ENCODE data around the gene ADAMTS2.

Gene ADAMTS2

DNA sequence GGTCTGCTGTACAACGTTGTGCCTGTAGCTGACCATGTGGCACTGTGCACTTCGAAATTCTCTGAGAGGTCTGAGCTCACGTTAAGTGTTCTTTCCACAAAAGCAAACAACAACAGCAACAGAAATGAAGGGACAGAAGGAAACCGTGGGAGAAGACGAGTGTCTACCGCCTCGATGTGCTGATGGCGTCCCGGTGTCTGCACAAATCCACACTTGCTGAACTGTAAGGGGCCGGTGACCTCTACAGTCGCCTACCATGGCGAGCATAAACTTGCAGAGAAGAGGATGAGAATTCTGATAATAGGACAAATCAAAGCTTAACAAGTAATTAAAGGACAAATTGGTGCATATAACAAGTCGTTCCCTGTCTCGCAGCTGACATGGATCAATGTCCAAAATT is 114.0 kb downstream of the ADAMTS2 start:
- Mint-ChIP-seq H3K4me1 (no peaks in the 10 kb centered on the region), H3K9me3 (no peaks in the 10 kb centered on the region), H3K27ac (no peak overlapping the region), H3K4me3 (no peak overlapping the region), H3K27me3 (peaks cover 7% of the 10 kb centered on the region)
- no peak for ATAC-seq
- no peak for DNase-seq

DNA sequence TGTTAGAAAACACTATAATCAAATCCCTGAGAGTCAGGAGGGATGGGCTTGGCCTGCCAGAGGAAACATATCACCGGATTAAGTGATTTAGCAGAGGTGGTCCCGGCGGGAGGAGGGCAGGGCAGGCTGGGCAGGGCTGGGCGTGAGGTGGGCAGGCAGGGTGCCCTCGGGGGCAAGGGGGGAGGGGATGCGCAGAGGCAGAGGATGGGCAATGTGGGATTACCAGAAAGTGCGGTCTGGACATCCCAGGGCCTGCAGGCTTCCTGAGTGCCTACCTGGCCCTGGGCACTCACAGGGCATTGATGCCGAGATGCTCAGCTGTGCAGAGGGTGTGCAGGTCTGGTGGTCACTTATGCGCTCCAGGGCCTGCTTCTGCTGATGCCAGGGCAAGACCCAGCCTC is 115.2 kb downstream of the ADAMTS2 start:
- Mint-ChIP-seq H3K4me1 (no peaks in the 10 kb centered on the region), H3K4me3 (no peak overlapping the region), H3K27ac (no peak overlapping the region), H3K9me3 (peaks cover 2% of the 10 kb centered on the region in 2 donors), H3K27me3 (peaks cover 7% of the 10 kb centered on the region)
- no peak for ATAC-seq
- peak in 1 of 2 donors; percentile 5 for DNase-seq

DNA sequence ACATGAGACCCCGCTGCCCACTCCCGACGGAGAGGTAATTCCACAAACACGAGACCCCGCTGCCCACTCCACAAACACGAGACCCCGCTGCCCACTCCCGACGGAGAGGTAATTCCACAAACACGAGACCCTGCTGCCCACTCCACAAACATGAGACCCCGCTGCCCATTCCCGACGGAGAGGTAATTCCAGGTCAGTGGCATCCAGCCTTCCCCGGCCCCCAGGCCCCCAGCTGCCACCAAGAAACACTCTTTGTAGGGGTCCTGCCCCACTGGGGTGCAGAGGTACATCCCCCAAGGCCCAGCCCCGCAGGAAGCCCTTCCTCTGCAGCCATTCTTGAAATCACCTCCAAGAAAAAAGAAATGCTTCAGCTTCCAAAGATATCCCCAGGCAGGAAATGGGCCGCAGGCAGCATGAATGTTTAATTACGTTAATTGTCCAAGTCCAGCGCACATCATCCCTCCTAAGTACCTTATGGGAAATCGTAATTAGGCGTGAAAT is 115.9 kb downstream of the ADAMTS2 start:
- Mint-ChIP-seq H3K4me1 (no peaks in the 10 kb centered on the region), H3K27ac (no peak overlapping the region), H3K9me3 (peaks cover 5 to 9% of the 10 kb centered on the region in 2 donors), H3K27me3 (no peaks in the 10 kb centered on the region), H3K4me3 (no peak overlapping the region)
- no peak for ATAC-seq
- DNase-seq: peak in 1 of 2 donors; percentile 2

DNA sequence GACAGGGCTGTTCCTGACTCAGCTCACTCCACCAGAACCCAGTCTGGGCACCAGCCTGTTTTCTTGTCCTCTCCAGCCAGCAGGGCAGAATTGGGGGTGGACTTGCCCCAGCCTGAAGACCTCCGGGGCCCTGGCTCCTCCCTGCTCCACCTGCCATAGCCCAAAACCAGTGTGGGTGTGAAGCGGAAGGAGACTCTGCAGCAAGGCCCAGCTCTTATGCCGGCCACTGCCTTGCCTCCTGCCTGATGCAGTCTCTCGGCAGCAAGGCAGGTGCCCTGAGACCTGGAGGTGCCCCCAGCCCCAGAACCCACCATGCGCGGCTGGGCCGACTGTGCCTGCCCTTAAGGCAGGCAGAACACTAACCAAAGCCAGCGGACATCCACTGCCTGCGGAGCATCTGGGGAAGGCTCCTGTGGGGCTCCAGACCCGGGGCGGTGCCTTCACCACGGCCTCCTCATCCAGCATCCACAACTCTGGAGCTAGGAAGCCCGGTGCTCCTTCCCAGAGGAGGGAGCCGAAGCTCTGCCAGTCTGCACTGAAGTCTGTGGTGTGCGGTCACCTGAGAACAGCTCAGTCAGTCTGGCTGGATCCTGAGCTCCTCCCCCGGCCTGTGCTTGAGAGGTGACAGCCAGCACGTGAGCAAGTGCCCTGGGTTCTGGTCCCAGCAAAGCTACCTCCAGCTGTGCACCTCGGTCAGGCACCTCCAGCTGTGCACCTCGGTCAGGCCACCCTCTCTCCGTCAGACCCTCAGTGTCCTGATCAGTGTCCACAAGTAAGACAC is 116.7 kb downstream of the ADAMTS2 start:
- H3K9me3 Mint-ChIP-seq: peaks cover 7 to 16% of the 10 kb centered on the region in 2 donors
- ATAC-seq (no peak), DNase-seq (peak in 1 of 2 donors; percentile 7)
- no peaks in the 10 kb centered on the region for H3K4me1 Mint-ChIP-seq
- H3K27me3 Mint-ChIP-seq: no peaks in the 10 kb centered on the region
- no peak overlapping the region for H3K27ac Mint-ChIP-seq
- no peak overlapping the region for H3K4me3 Mint-ChIP-seq

DNA sequence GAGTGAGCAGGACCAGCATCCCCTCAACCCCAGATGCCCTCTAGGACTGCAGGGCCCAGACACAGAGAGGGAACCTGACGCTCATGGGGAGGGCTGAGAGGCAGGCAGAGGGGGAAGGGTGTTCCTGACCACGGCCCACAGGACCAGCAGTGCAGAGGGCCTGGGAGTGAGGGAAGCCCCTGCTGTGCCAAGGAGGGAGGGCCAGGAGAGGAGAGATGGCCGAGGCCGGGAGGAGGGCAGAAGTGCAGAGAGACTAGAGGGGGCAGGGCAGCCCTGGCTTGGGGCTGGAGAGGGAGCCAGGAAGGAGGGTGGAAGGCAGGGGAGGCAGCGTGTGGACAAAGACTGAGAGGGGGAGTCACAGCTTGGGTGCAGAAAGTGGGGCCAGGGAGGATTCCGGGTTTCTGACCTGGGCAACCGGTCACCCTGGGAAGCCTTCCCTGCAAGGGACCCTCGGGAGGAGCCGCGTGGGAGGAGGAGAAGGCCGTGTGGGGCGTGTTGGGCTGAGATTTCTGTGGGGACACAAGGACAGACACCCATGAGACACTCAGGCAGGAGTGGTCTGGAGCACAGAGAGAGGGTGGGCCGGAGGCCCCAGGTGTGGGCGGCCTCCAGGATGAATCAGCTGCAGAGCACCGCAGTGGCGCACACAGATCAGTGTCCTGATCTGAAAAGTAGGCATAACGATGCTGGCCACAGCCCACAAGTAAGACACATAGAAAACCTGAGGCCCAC is 117.5 kb downstream of the ADAMTS2 start:
- no peak for ATAC-seq
- no peak overlapping the region for H3K4me3 Mint-ChIP-seq

DNA sequence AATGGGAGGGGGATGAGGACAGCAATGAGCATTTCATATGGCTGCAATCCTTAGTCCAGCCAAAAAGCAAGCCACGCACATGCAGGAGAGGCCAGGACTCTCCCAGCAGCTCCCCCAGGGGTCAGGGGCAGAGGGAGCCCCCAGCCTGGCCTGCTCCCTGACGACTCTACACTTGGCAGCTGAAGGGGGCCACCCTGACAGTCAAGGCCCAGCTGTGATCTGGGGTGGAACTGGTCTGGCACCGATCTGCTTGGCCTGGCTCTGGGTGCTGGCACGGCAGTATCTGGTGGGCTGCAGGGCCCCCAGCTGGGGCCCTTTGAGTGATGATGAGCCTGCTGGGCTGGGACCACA is 118.1 kb downstream of the ADAMTS2 start:
- no peak for ATAC-seq
- DNase-seq: no peak
- Mint-ChIP-seq H3K27ac (no peak overlapping the region), H3K27me3 (no peaks in the 10 kb centered on the region), H3K9me3 (peaks cover 15 to 24% of the 10 kb centered on the region in 2 donors), H3K4me1 (no peaks in the 10 kb centered on the region), H3K4me3 (no peak overlapping the region)

More for the DNA sequence above, 117.5 kb downstream of the ADAMTS2 start:
- Mint-ChIP-seq H3K9me3 (peaks cover 15 to 24% of the 10 kb centered on the region in 2 donors), H3K27me3 (no peaks in the 10 kb centered on the region), H3K4me1 (no peaks in the 10 kb centered on the region), H3K27ac (no peak overlapping the region)
- peak in 1 of 2 donors; percentile 4 for DNase-seq

DNA sequence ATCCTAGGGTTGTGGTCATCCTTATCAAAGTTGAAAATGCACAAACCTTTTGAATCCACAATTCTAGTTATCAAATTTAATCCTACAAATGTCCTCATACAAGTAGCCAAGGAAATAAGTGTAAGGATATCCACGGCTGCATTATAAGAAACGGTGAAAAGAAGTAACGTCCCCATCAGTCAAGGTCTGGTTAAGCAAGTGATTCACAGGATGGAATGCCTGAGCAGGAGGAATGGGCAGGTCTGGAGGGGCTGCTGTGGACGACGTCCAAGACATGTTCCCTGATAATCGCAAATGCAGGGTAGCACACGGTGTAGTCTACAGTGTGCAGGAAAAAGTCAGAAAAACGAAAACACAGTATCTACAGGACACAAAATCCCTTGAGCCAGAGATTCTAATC is 118.6 kb downstream of the ADAMTS2 start:
- ATAC-seq: no peak
- Mint-ChIP-seq H3K27me3 (no peaks in the 10 kb centered on the region), H3K4me3 (no peak overlapping the region), H3K4me1 (no peaks in the 10 kb centered on the region), H3K27ac (no peak overlapping the region), H3K9me3 (peaks cover 15 to 24% of the 10 kb centered on the region in 2 donors)
- no peak for DNase-seq

DNA sequence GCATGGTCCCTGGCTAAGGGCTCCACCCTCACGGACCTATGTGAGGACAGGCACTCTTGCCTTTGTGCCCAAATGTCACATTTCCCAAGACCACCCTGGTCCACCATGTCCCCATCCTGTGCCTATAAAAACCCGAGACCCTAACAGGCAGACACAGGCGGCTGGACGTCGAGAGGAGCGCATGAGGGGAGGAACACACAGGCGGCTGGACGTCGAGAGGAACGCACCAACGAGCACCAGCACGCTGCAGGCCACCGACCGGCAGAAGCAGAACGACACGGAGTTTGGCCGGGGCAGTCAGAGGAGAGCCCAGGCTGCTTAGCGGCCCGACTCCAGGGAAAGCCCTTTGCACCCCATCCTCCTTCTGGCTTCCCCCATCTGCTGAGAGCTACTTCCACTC is 119.9 kb downstream of the ADAMTS2 start:
- no peaks in the 10 kb centered on the region for H3K4me1 Mint-ChIP-seq
- H3K9me3 Mint-ChIP-seq: peaks cover 15 to 24% of the 10 kb centered on the region in 2 donors
- H3K27ac Mint-ChIP-seq: no peak overlapping the region
- DNase-seq: no peak
- no peaks in the 10 kb centered on the region for H3K27me3 Mint-ChIP-seq
- H3K4me3 Mint-ChIP-seq: no peak overlapping the region
- ATAC-seq: no peak

DNA sequence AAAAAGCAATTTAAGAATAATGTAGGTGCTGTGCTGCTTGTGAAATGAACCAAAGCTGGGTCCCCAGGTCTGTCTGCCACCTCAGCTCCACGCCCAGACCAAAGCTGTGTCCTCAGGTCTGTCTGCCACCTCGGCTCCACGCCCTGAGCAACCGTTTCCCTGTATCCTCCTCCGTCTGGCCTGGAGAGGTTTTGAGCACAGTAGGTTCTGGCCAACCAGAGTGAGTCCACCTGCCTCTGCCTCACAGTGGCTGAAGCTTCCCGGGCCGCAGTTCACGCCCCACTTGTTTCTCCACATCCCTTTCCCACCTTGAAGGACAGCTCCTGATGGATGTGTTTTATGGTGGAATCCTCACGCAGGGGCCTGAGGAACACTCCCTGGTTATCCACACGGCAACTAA is 120.5 kb downstream of the ADAMTS2 start:
- DNase-seq: no peak
- H3K4me3 Mint-ChIP-seq: no peak overlapping the region
- H3K27ac Mint-ChIP-seq: no peak overlapping the region
- H3K4me1 Mint-ChIP-seq: no peaks in the 10 kb centered on the region
- peaks cover 15 to 24% of the 10 kb centered on the region in 2 donors for H3K9me3 Mint-ChIP-seq
- no peaks in the 10 kb centered on the region for H3K27me3 Mint-ChIP-seq
- no peak for ATAC-seq

DNA sequence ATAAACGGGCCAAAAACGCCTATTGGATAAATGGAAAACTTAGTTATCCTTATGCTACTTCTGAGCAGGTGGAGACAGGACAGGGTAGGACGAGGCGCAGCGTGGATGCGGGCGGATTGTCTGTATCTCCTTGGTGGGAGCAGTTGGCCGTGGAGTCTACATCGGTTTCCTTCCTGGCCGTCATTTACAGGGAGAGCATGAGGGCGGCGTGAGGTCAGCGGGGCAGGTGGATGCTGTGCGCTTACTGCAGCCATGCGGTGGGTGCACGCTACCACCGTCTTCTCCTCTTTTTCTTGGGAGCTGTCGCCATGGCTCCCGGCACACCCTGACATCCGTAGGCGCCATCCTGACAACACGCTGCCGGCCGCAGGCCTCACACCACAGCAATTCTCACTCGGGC is 121.3 kb downstream of the ADAMTS2 start:
- Mint-ChIP-seq H3K9me3 (peaks cover 15 to 24% of the 10 kb centered on the region in 2 donors), H3K4me1 (no peaks in the 10 kb centered on the region), H3K27ac (no peak overlapping the region), H3K27me3 (no peaks in the 10 kb centered on the region), H3K4me3 (no peak overlapping the region)
- ATAC-seq (no peak), DNase-seq (no peak)

DNA sequence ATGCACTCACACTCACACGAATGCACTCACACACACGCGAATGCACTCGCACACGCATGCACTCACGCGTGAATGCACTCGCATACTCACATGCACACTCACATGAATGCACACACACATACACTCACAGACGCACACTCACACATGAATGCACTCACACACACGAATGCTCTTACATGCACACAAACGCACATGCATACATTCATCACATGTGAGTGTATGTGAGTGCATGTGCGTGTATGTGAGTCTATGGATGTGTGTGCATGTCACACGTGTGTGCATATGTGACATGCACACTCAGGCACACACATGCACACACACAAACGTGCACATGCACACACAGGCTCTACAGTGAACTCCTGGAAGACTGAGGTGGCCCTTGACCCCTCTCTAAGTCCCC is 121.7 kb downstream of the ADAMTS2 start:
- peaks cover 15 to 24% of the 10 kb centered on the region in 2 donors for H3K9me3 Mint-ChIP-seq
- no peak overlapping the region for H3K27ac Mint-ChIP-seq
- no peak overlapping the region for H3K4me3 Mint-ChIP-seq
- DNase-seq (no peak), ATAC-seq (no peak)
- no peaks in the 10 kb centered on the region for H3K4me1 Mint-ChIP-seq
- H3K27me3 Mint-ChIP-seq: no peaks in the 10 kb centered on the region

DNA sequence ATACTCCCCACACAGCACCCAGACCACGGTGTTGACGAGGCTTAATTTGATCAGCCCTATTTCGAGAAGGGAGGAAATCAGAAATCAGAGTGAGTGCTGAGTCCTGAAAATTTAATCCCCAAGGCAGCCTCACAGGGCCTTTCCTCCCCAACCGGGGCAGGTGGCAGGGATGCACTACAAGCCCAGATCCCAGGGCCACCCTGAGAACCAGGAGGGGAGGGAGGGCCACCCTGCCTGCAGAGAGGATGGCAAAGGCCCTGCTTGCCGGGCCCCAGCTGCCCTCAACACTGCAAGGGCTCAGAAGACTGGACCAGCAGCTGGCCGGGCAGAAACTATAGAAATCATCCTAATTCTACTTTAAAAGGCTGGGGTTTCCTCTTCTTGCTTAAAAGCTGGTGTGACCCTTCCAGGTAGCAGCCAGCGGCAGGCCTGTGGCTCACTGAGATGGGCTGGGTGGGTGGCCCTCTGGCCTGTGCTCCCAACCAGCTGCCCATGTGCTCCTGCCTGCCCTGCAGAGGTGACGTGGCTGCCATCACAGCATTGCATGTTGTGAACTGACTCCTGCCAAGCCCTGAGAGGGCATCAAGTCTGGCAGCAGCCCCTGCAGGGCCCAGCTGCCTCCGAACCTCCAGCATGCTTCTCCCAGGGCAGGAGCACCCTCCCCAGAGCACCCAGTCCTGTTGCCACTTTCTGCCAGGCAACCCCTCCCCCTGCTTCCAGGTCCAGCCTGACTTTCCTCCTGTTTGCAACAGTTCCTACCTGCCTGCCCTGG is 122.8 kb downstream of the ADAMTS2 start:
- no peak overlapping the region for H3K27ac Mint-ChIP-seq
- no peak overlapping the region for H3K4me3 Mint-ChIP-seq
- DNase-seq: no peak
- no peaks in the 10 kb centered on the region for H3K27me3 Mint-ChIP-seq
- no peaks in the 10 kb centered on the region for H3K4me1 Mint-ChIP-seq
- H3K9me3 Mint-ChIP-seq: peaks cover 15 to 24% of the 10 kb centered on the region in 2 donors
- ATAC-seq: no peak

DNA sequence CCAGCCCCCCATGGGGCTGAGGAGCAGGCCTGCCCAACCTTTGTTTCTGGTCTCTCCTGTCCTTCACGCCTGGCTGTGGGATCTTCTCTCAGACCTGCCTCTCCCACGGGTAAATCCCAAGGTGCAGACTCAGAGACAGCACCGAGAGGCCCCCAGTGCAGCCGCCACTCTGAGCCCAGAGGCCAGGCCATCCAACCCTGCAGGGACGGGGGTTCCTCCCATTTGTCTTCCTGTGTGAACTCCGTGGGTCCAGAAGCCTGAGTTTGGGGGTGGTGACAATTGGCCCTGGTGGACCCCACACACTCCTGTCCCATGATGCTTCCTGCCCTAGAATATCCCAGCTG is 123.4 kb downstream of the ADAMTS2 start:
- Mint-ChIP-seq H3K4me3 (no peak overlapping the region), H3K9me3 (peaks cover 15 to 24% of the 10 kb centered on the region in 2 donors), H3K27me3 (no peaks in the 10 kb centered on the region), H3K4me1 (no peaks in the 10 kb centered on the region), H3K27ac (peak overlapping the region in 1 of 2 donors; percentile 93)
- ATAC-seq (no peak), DNase-seq (no peak)

DNA sequence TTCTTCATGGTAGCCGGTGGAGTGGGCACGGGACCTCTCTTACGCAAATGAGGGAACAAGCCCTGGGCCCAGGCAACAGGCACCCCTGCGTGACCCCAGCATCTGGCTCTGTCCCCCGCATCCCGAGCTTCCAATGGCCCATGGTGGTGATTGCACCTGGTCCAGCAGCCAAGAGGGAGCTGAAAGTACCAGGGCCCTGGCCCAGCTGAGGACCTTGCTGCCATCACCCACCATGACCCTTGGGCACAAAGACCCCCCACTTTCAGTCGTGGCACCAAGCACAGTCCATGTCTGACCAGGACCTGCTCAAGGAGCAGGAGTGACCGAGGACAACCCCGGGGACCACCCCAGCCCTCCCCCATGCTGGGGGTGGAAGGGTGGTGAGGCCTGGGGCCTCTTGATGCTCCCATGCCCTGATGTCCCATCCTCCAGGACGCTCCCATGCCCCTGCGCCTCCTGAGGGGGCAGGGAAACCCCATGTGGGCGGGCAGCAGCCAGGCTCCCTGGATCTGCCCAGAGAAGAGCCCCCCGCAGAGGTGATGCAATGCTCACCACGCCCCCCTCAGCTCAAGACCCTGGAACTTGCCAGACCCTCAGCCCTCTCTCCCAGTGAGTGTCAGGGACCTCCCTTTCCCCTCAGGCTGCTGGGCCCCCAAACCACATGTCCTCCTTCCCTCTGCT is 123.9 kb downstream of the ADAMTS2 start:
- H3K9me3 Mint-ChIP-seq: peaks cover 15 to 24% of the 10 kb centered on the region in 2 donors
- no peak for DNase-seq
- H3K4me3 Mint-ChIP-seq: no peak overlapping the region
- H3K4me1 Mint-ChIP-seq: no peaks in the 10 kb centered on the region
- H3K27ac Mint-ChIP-seq: peak overlapping the region in 1 of 2 donors; percentile 93
- no peaks in the 10 kb centered on the region for H3K27me3 Mint-ChIP-seq
- ATAC-seq: peak; percentile 23

DNA sequence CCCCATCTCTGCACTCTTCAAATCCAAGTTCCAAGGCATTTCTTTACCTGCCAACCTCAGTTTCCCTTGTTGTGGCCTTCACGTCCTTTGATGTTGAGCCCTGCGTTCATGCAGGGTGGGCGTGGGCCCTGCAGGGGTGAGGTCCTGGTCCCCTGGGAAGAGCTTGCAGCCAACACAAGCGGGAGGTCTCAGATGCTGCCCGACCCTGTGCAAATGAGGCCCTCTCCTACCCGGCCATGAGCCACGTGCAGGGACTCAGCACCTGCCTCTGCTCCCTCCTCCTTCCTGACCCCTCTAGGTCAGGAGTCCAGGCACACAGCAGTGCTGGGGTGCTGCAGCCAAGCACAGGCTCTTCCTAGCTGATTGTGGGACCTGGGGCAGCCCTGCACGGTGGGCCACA is 124.5 kb downstream of the ADAMTS2 start:
- no peak for DNase-seq
- H3K27ac Mint-ChIP-seq: no peak overlapping the region
- no peaks in the 10 kb centered on the region for H3K27me3 Mint-ChIP-seq
- H3K9me3 Mint-ChIP-seq: peaks cover 15 to 24% of the 10 kb centered on the region in 2 donors
- no peak overlapping the region for H3K4me3 Mint-ChIP-seq
- H3K4me1 Mint-ChIP-seq: no peaks in the 10 kb centered on the region
- ATAC-seq: no peak
